K562 (cell line): Measurements from ENCODE around the gene MDM4. TPM values are rescaled to one million over a fixed set of nuclear protein-coding genes. Genes with fewer than 3 reads are reported as not detected.

ENCODE experiments used
- ATAC-seq: fragments of 200-7000 bp; cut with Tn5 transposase; 3 replicates; pipeline ENCODE4 v1.9.1; 2020; ENCODE audit warnings: moderate library complexity
- BruUV-seq: library from RNA; stranded (reverse); fragments of 400-500 nt; replicated peaks from 2 replicates; lab custom pipeline; 2021; lab: Mats Ljungman, UMichigan
- CTCF ChIA-PET: fragments of 300-600 bp; formaldehyde crosslinking; extraction: SDS; loops from one replicate; lab custom pipeline; 2021; ENCODE audit warnings: low intra/inter-chr PET ratio; lab: Yijun Ruan, JAX
- POLR2A ChIA-PET: fragments of 300-600, 350-650 bp; sonication (Branson Sonifier 250); formaldehyde crosslinking; extraction: SDS; loops from one replicate; lab custom pipeline; 2021; ENCODE audit warnings: antibody characterized with exemption, inconsistent platforms; lab: Yijun Ruan, JAX
- DNase-seq, 4 experiments: peaks; one replicate each; pipeline versions ENCODE4 v3.0.0 to v3.0.0-alpha.2; 2011 to 2018; ENCODE audit warnings: low spot score in 3 of 4, mixed read lengths in 3 of 4; ENCODE audit errors: extremely low read depth in 1 of 4
- FAIRE-seq: peaks from 2 replicates; lab custom pipeline; 2011; peaks lifted over from hg19 to GRCh38; lab: Jason Lieb, UNC
- H2AFZ ChIP-seq: 2 replicates; pipeline ENCODE4 v1.6.0; 2011; ENCODE audit warnings: low read depth, low read length, control low read depth, inconsistent platforms
- H3K27ac ChIP-seq: fragments of 200-600 bp; 3 replicates; pipeline ENCODE4 v1.8.0; 2011; ENCODE audit warnings: low read depth, mild to moderate bottlenecking, control low read depth, inconsistent platforms, low read length, moderate library complexity, mixed read lengths; ENCODE audit errors: extremely low read depth
- H3K27me3 ChIP-seq, 2 experiments: fragments of 300-600 bp in 1 of 2; 2 replicates in 1 of 2; 3 replicates in 1 of 2; pipeline versions ENCODE4 v1.6.0 to v1.8.0; 2011; ENCODE audit warnings: inconsistent platforms in 2 of 2, low read length in 2 of 2, mild to moderate bottlenecking in 1 of 2, mixed read lengths in 1 of 2, moderate library complexity in 1 of 2; ENCODE audit not compliant: control insufficient read depth in 2 of 2, insufficient read depth in 2 of 2
- H3K36me3 ChIP-seq: fragments of 300-600 bp; 3 replicates; pipeline ENCODE4 v1.8.0; 2011; ENCODE audit warnings: mild to moderate bottlenecking, low read length, inconsistent platforms; ENCODE audit not compliant: control insufficient read depth, insufficient read depth
- H3K4me1 ChIP-seq, 2 experiments: fragments of 200-600 bp in 1 of 2; replicated peaks in 1 of 2; 2 replicates in 1 of 2; 3 replicates in 1 of 2; pipeline versions ENCODE4 v1.5.1 to v1.8.0; 2011; ENCODE audit warnings: inconsistent platforms in 2 of 2, low read length in 2 of 2, mild to moderate bottlenecking in 1 of 2, mixed read lengths in 1 of 2, moderate library complexity in 1 of 2; ENCODE audit not compliant: control insufficient read depth in 2 of 2, insufficient read depth in 2 of 2
- H3K4me2 ChIP-seq: 2 replicates; pipeline ENCODE4 v1.6.1; 2011; ENCODE audit warnings: low read length, control low read depth, inconsistent platforms, mixed read lengths; ENCODE audit not compliant: insufficient read depth
- H3K4me3 ChIP-seq: fragments of 200-600 bp; sonication (generic), shearing (Covaris generic); 2 replicates; pipeline ENCODE4 v1.5.1; 2016; ENCODE audit warnings: control low read depth, inconsistent platforms
- H3K79me2 ChIP-seq: fragments of 200-600 bp; 3 replicates; pipeline ENCODE4 v1.8.0; 2011; ENCODE audit warnings: low read length, inconsistent platforms; ENCODE audit not compliant: control insufficient read depth, insufficient read depth
- H3K9ac ChIP-seq, 2 experiments: 2 replicates each; pipeline versions ENCODE4 v1.6.0 to v1.6.1; 2011; ENCODE audit warnings: low read depth in 2 of 2, low read length in 2 of 2, control low read depth in 1 of 2, inconsistent platforms in 1 of 2, mild to moderate bottlenecking in 1 of 2, mixed read lengths in 1 of 2; ENCODE audit not compliant: insufficient read depth in 1 of 2
- H3K9me1 ChIP-seq: one replicate; pipeline ENCODE4 v1.6.0; 2011; ENCODE audit warnings: inconsistent platforms, mild to moderate bottlenecking, low read length, moderate library complexity; ENCODE audit not compliant: control insufficient read depth, insufficient read depth
- H3K9me3 ChIP-seq: replicated peaks from 2 replicates; pipeline ENCODE4 v1.5.1; 2011; ENCODE audit warnings: low read depth, low read length, inconsistent platforms; ENCODE audit not compliant: control insufficient read depth, insufficient read depth
- H4K20me1 ChIP-seq: replicated peaks from 2 replicates; pipeline ENCODE4 v1.6.1; 2011; ENCODE audit warnings: low read length, inconsistent platforms, mixed read lengths; ENCODE audit not compliant: control insufficient read depth, insufficient read depth
- BCOR ChIP-seq: fragments of 450-650 bp; IDR thresholded peaks from 2 replicates; pipeline ENCODE4 v1.6.1; 2016
- GTF2E2 ChIP-seq: fragments of 200-800 bp; sonication (Bioruptor generic); IDR thresholded peaks from 2 replicates; pipeline ENCODE4 v1.6.1; 2016; ENCODE audit warnings: missing genetic modification characterization, missing compliant biosample characterization
- MED1 ChIP-seq: sonication (generic); formaldehyde crosslinking; IDR thresholded peaks from 2 replicates; pipeline ENCODE4 v1.8.1; 2023; ENCODE audit warnings: missing genetic modification reagents, borderline replicate concordance
- MEF2A ChIP-seq: IDR thresholded peaks from 2 replicates; pipeline ENCODE4 v1.6.1; 2011; ENCODE audit warnings: low read depth, mild to moderate bottlenecking, low read length, moderate library complexity; ENCODE audit not compliant: control insufficient read depth
- PCBP2 ChIP-seq: fragments of 200-400 bp; formaldehyde crosslinking; IDR thresholded peaks from 2 replicates; pipeline ENCODE4 v1.6.1; 2018; ENCODE audit warnings: low read length, low read depth, mild to moderate bottlenecking, moderate library complexity; ENCODE audit not compliant: poor library complexity, severe bottlenecking
- RFX5 ChIP-seq: IDR thresholded peaks from 2 replicates; pipeline ENCODE4 v1.6.1; 2011; ENCODE audit warnings: low read depth, mild to moderate bottlenecking, improper control_type of control experiment, low read length
- SNIP1 ChIP-seq: fragments of 450-650 bp; IDR thresholded peaks from 2 replicates; pipeline ENCODE4 v1.7.1; 2017; ENCODE audit warnings: low read depth, mild to moderate bottlenecking
- SNRNP70 ChIP-seq: fragments of 200-400 bp; formaldehyde crosslinking; optimal IDR thresholded peaks from 2 replicates; pipeline ENCODE3; 2017; ENCODE audit warnings: low read depth, low read length
- STAT6 ChIP-seq: sonication (generic); formaldehyde crosslinking; IDR thresholded peaks from 2 replicates; pipeline ENCODE4 v1.8.1; 2023; ENCODE audit warnings: mild to moderate bottlenecking, missing genetic modification reagents
- TSHZ1 ChIP-seq: fragments of 250-450 bp; sonication (Bioruptor Pico); IDR thresholded peaks from 2 replicates; pipeline ENCODE4 v1.4.0; 2020; ENCODE audit warnings: mild to moderate bottlenecking, moderate library complexity
- ZNF133 ChIP-seq: fragments of 250-450 bp; sonication (Bioruptor Pico); IDR thresholded peaks from 2 replicates; pipeline ENCODE4 v1.4.0; 2020; ENCODE audit warnings: mild to moderate bottlenecking
- WGBS: fragments of 100-300 bp; shearing (Covaris generic); methylation state at CpG from one replicate; pipeline ENCODE4 v1.1.6; 2016; ENCODE audit warnings: low coverage, mixed read lengths; ENCODE audit not compliant: insufficient coverage; ENCODE audit errors: missing lambda C conversion rate; 5-methylcytosine and 5-hydroxymethylcytosine counted together
- in situ Hi-C: fragments of 300-500 bp; cut with MboI; formaldehyde crosslinking; loops from 4 replicates; pipeline ENCODE4 v1.15.0; 2018; ENCODE audit warnings: inconsistent platforms, mixed read lengths
- intact Hi-C: fragments of 100-400 bp; cut with micrococcal nuclease; formaldehyde crosslinking; loops from 2 replicates; pipeline ENCODE4 v1.14.2; 2022
- polyA plus RNA-seq, 8 experiments: library from polyadenylated mRNA; depleted of rRNA in 4 of 8; stranded (reverse) in 5 of 8; unstranded in 3 of 8; fragments of >200 nt; fragmentation: Nextera tagmentation in 2 of 8; fragmentation: Illumina TruSeq in 1 of 8; extraction: Ambion mirVana in 2 of 8; extraction: Trizol in 1 of 8; gene quantifications; 2 replicates each; pipeline versions ENCODE4 v1.2.1 to v1.2.3, GENCODE V29; 2011 to 2014; ENCODE audit warnings: inconsistent platforms in 1 of 8, missing spikeins in 1 of 8
- total RNA-seq, 7 experiments: library from RNA; depleted of rRNA in 6 of 7; stranded (reverse); fragments of >200 nt in 6 of 7; fragmentation: Illumina TruSeq in 2 of 7; extraction: Trizol in 2 of 7; gene quantifications; 2 replicates each; pipeline versions ENCODE4 v1.2.1 to v1.2.3, GENCODE V29; 2011 to 2021; ENCODE audit warnings: low replicate concordance in 1 of 7

Gene MDM4
- total and polyA plus RNA-seq, 9 of the 15 experiments (the other 6 are each of a cell fraction or from before 2014, with no cell fraction given): 3.3 to 61.7 (median 21.2) TPM

- TF ChIP-seq PCBP2 (no peak), GTF2E2 (tag) (no peak)
- TF ChIP-seq, all 486 proteins: peak for 1
Measured at GRCh38 chr1:204574016-204574864, 58.0 kb downstream of the MDM4 start (continued).

- Histone ChIP-seq H3K4me1 (0 out of 5 replicates have a peak, but pooled peaks cover 0 to 3% of the 10 kb centered on the region in 2 experiments), H3K27ac (no peak overlapping the region), H2AFZ (no peak overlapping the region), H4K20me1 (no peaks in the 10 kb centered on the region), H3K27me3 (peaks cover 0 to 8% of the 10 kb centered on the region in 2 experiments; a peak in 1 of 5 replicates), H3K36me3 (no peaks in the 10 kb centered on the region), H3K9me1 (no peaks in the 10 kb centered on the region), H3K79me2 (no peaks in the 10 kb centered on the region), H3K4me3 (no peak overlapping the region), H3K9me3 (no peaks in the 10 kb centered on the region), H3K4me2 (no peak overlapping the region), H3K9ac (no peak overlapping the region)
- FAIRE-seq: no peak
- CTCF ChIA-PET: interaction anchor here (0.6 kb wide), 1 partner anchor 360 kb away, joined by 3 read pairs; no protein-coding TSS in a partner anchor
- BruUV-seq: no TSS peak
- peak; percentile 41 for ATAC-seq
- no peak for DNase-seq
- in situ Hi-C loops: no loop called here
- intact Hi-C loops: loop anchor here (1.0 kb wide), 1 partner anchor 65 kb away; no protein-coding TSS in a partner anchor
- WGBS: 10% methylated on average over 3 of the region's 3 CpGs
- POLR2A ChIA-PET: interaction anchor here (0.7 to 2.4 kb wide), 5 partner anchors 9 to 230 kb away, joined by 4 to 9 read pairs (median 5); no protein-coding TSS in a partner anchor
- TF ChIP-seq TSHZ1 (CRISPR knock-in tag): no peak
- no peak for TF ChIP-seq STAT6 (CRISPR knock-in tag)
- no peak for TF ChIP-seq ZNF133 (CRISPR knock-in tag)
- no peak for TF ChIP-seq MED1 (CRISPR knock-in tag)
- TF ChIP-seq SNIP1: no peak
- TF ChIP-seq BCOR: no peak
- no peak for TF ChIP-seq SNRNP70
- no peak for TF ChIP-seq MEF2A
- no peak for TF ChIP-seq RFX5
Measured at GRCh38 chr1:204574865-204575163, 58.6 kb downstream of the MDM4 start.
